IMR-90 (cell line): Measurements from ENCODE around the gene MCUR1. TPM values are rescaled to one million over a fixed set of nuclear protein-coding genes. Genes with fewer than 3 reads are reported as not detected.

ENCODE experiments used
- ATAC-seq: fragments of 200-7000 bp; cut with Tn5 transposase; 2 replicates; pipeline ENCODE4 v1.9.1; 2020; ENCODE audit warnings: low read depth, mild to moderate bottlenecking, moderate library complexity
- BruUV-seq: library from RNA; stranded (reverse); fragments of 400-500 nt; replicated peaks from 2 replicates; lab custom pipeline; 2021; lab: Mats Ljungman, UMichigan
- CTCF ChIA-PET: fragments of 300-600 bp; formaldehyde crosslinking; extraction: SDS; loops from one replicate; lab custom pipeline; 2021; ENCODE audit warnings: antibody characterized with exemption; lab: Yijun Ruan, JAX
- POLR2A ChIA-PET: fragments of 300-600 bp; sonication (Branson Sonifier 250); formaldehyde crosslinking; loops from one replicate; lab custom pipeline; 2022; ENCODE audit warnings: antibody characterized with exemption; ENCODE audit not compliant: unreplicated experiment; lab: Charles Lee
- DNase-seq: peaks from one replicate; pipeline ENCODE4 v3.0.0; 2013
- H2AFZ ChIP-seq: replicated peaks from 2 replicates; pipeline ENCODE3; 2013; ENCODE audit warnings: low read length, mild to moderate bottlenecking; ENCODE audit not compliant: poor library complexity
- H2AK5ac ChIP-seq: 2 replicates; pipeline ENCODE4 v1.6.1; 2013; ENCODE audit warnings: low read depth, low read length, inconsistent platforms
- H2AK9ac ChIP-seq: replicated peaks from 2 replicates; pipeline ENCODE3; 2013; ENCODE audit warnings: mild to moderate bottlenecking, low read depth, low read length, moderate library complexity; ENCODE audit not compliant: poor library complexity
- H2BK120ac ChIP-seq: 2 replicates; pipeline ENCODE4 v1.6.1; 2013; ENCODE audit warnings: low read depth, low read length, inconsistent platforms
- H2BK15ac ChIP-seq: 3 replicates; pipeline ENCODE4 v1.6.1; 2013; ENCODE audit warnings: low read depth, low read length, inconsistent platforms
- H2BK20ac ChIP-seq: 2 replicates; pipeline ENCODE4 v1.6.1; 2013; ENCODE audit warnings: low read depth, mild to moderate bottlenecking, inconsistent platforms, low read length, moderate library complexity
- H2BK5ac ChIP-seq: 2 replicates; pipeline ENCODE4 v1.6.1; 2013; ENCODE audit warnings: mild to moderate bottlenecking, low read depth, low read length, inconsistent platforms; ENCODE audit not compliant: poor library complexity, severe bottlenecking
- H3K14ac ChIP-seq: replicated peaks from 2 replicates; pipeline ENCODE4 v1.6.1; 2013; ENCODE audit warnings: low read depth, low read length, inconsistent platforms
- H3K18ac ChIP-seq: 2 replicates; pipeline ENCODE4 v1.6.1; 2013; ENCODE audit warnings: low read depth, low read length, control low read depth
- H3K23ac ChIP-seq: 2 replicates; pipeline ENCODE4 v1.6.1; 2013; ENCODE audit warnings: low read depth, low read length, inconsistent platforms
- H3K27ac ChIP-seq: 2 replicates; pipeline ENCODE4 v1.5.1; 2013; ENCODE audit warnings: mild to moderate bottlenecking, control low read depth, low read length; ENCODE audit not compliant: insufficient read depth
- H3K27me3 ChIP-seq: 2 replicates; pipeline ENCODE4 v1.6.1; 2013; ENCODE audit warnings: low read length; ENCODE audit not compliant: control insufficient read depth, insufficient read depth
- H3K36me3 ChIP-seq: 2 replicates; pipeline ENCODE4 v1.6.1; 2013; ENCODE audit warnings: low read length, mixed read lengths; ENCODE audit not compliant: control insufficient read depth, insufficient read depth
- H3K4ac ChIP-seq: 2 replicates; pipeline ENCODE4 v1.6.1; 2013; ENCODE audit warnings: low read depth, low read length, inconsistent platforms
- H3K4me1 ChIP-seq: 2 replicates; pipeline ENCODE4 v1.6.1; 2013; ENCODE audit warnings: low read length, mixed read lengths; ENCODE audit not compliant: control insufficient read depth, insufficient read depth
- H3K4me2 ChIP-seq: 2 replicates; pipeline ENCODE4 v1.6.1; 2013; ENCODE audit warnings: low read depth, mild to moderate bottlenecking, control low read depth, low read length, moderate library complexity
- H3K4me3 ChIP-seq: 2 replicates; pipeline ENCODE4 v1.5.1; 2013; ENCODE audit warnings: low read depth, mild to moderate bottlenecking, control low read depth, low read length, moderate library complexity; ENCODE audit not compliant: insufficient read depth
- H3K56ac ChIP-seq: 2 replicates; pipeline ENCODE4 v1.6.1; 2013; ENCODE audit warnings: low read length, inconsistent platforms; ENCODE audit not compliant: insufficient read depth; ENCODE audit errors: extremely low read depth
- H3K79me1 ChIP-seq, 2 experiments: 2 replicates each; pipeline ENCODE4 v1.6.1; 2013; ENCODE audit warnings: low read length in 2 of 2, inconsistent platforms in 1 of 2, low read depth in 1 of 2
- H3K9ac ChIP-seq: 2 replicates; pipeline ENCODE4 v1.6.1; 2013; ENCODE audit warnings: low read depth, low read length, control low read depth
- H3K9me1 ChIP-seq: 2 replicates; pipeline ENCODE4 v1.6.1; 2013; ENCODE audit warnings: low read length, inconsistent platforms; ENCODE audit not compliant: insufficient read depth
- H3K9me3 ChIP-seq: 2 replicates; pipeline ENCODE4 v1.6.1; 2013; ENCODE audit warnings: low read length; ENCODE audit not compliant: control insufficient read depth, insufficient read depth
- H4K20me1 ChIP-seq: 2 replicates; pipeline ENCODE4 v1.6.1; 2013; ENCODE audit warnings: low read length, inconsistent platforms; ENCODE audit not compliant: insufficient read depth
- H4K5ac ChIP-seq: 2 replicates; pipeline ENCODE4 v1.6.1; 2013; ENCODE audit warnings: mild to moderate bottlenecking, low read depth, low read length, control low read depth
- H4K8ac ChIP-seq, 2 experiments: 2 replicates each; pipeline ENCODE4 v1.6.1; 2013; ENCODE audit warnings: low read depth in 2 of 2, low read length in 2 of 2, control low read depth in 1 of 2, inconsistent platforms in 1 of 2
- H4K91ac ChIP-seq: 2 replicates; pipeline ENCODE4 v1.6.1; 2013; ENCODE audit warnings: low read depth, low read length, inconsistent platforms; ENCODE audit not compliant: insufficient read depth
- CTCF ChIP-seq: conservative IDR thresholded peaks from 2 replicates; pipeline ENCODE4 v1.5.1; 2012; ENCODE audit warnings: mild to moderate bottlenecking, low read depth, low read length, improper control_type of control experiment
- POLR2A ChIP-seq: IDR thresholded peaks from 2 replicates; pipeline ENCODE4 v1.6.1; 2012; ENCODE audit warnings: mild to moderate bottlenecking, low read depth, low read length
- RCOR1 ChIP-seq: IDR thresholded peaks from 2 replicates; pipeline ENCODE4 v1.6.1; 2012; ENCODE audit warnings: mild to moderate bottlenecking, low read length, improper control_type of control experiment; ENCODE audit not compliant: insufficient replicate concordance
- WGBS, 2 experiments: methylation state at CpG; one replicate each; pipeline versions ENCODE4 v1.1.5 to v1.1.7; 2013; ENCODE audit warnings: missing lambda C conversion rate in 2 of 2; ENCODE audit not compliant: insufficient read length in 1 of 2; ENCODE audit errors: extremely low coverage in 2 of 2; 5-methylcytosine and 5-hydroxymethylcytosine counted together
- dilution Hi-C: fragments of 300-500 bp; cut with HindIII; formaldehyde crosslinking; loops from one replicate; pipeline ENCODE4 v1.14.3; 2018; ENCODE audit warnings: low sequenced_read_pairs; ENCODE audit not compliant: unreplicated experiment
- in situ Hi-C: fragments of 300-500 bp; cut with MboI; formaldehyde crosslinking; loops from 3 replicates; pipeline ENCODE4 v1.14.3; 2019; ENCODE audit warnings: low sequenced_read_pairs, inconsistent platforms, mixed read lengths
- intact Hi-C: fragments of 100-400 bp; cut with micrococcal nuclease; formaldehyde crosslinking; loops from 2 replicates; pipeline ENCODE4 v1.10.0; 2022
- polyA plus RNA-seq, 3 experiments: library from polyadenylated mRNA; depleted of rRNA; stranded (reverse); fragments of >200 nt; gene quantifications; 2 replicates each; pipeline ENCODE4 v1.2.3, GENCODE V29; 2012; ENCODE audit warnings: low replicate concordance in 1 of 3
- total RNA-seq: library from RNA; depleted of rRNA; stranded (reverse); fragments of >200 nt; gene quantifications from 2 replicates; pipeline ENCODE4 v1.2.3, GENCODE V29; 2012

MCUR1 gene
- total and polyA plus RNA-seq, 2 of the 4 experiments (the other 2 are of a cell fraction), result 4.1 to 6.5 TPM

- H3K56ac ChIP-seq, result no peak overlapping the region
- 67% methylated on average over 1 of the region's 8 CpGs; no CpG with 5 or more reads in 1 of the 2 experiments for whole genome bisulfite sequencing, 2 experiments
- intact Hi-C loops, result no loop called here
- ChIA-PET CTCF (no interaction called here), POLR2A (no interaction called here)
- no peak overlapping the region for H3K4me3 ChIP-seq
- no peak overlapping the region for H3K9ac ChIP-seq
- peak overlapping the region; percentile 65 for H2AFZ ChIP-seq
- no peak overlapping the region for H4K5ac ChIP-seq
- dilution Hi-C loops, result no loop called here
- H2AK5ac ChIP-seq, result no peak overlapping the region
- no peak overlapping the region for H3K27ac ChIP-seq
- in situ Hi-C loops, result no loop called here
- no peak overlapping the region for H3K14ac ChIP-seq
- TF ChIP-seq RCOR1 (no peak), CTCF (no peak), POLR2A (no peak)
- no peak overlapping the region for H4K91ac ChIP-seq
- H3K27me3 ChIP-seq, result no peaks in the 10 kb centered on the region
- H3K23ac ChIP-seq, result no peak overlapping the region
- no peak overlapping the region for H2AK9ac ChIP-seq
- no peak overlapping the region for H3K4ac ChIP-seq
- H3K36me3 ChIP-seq, result no peaks in the 10 kb centered on the region
- H3K79me1 ChIP-seq, result no peaks in the 10 kb centered on the region
- peak overlapping the region; percentile 40; the same call in 1 of the 2 replicates for H2BK120ac ChIP-seq
- 0 out of 2 replicates have a peak, but pooled peaks cover 2% of the 10 kb centered on the region for H3K9me1 ChIP-seq
- peak overlapping the region in 1 of 2 experiments; percentile 21; a peak in 1 of 4 replicates for H4K8ac ChIP-seq
- no peaks in the 10 kb centered on the region for H4K20me1 ChIP-seq
- H3K9me3 ChIP-seq, result no peaks in the 10 kb centered on the region
- no peak overlapping the region for H3K4me2 ChIP-seq
- no TSS peak for BruUV-seq
- H2BK15ac ChIP-seq, result no peak overlapping the region
- H2BK20ac ChIP-seq, result no peak overlapping the region
- peak; percentile 44 for DNase-seq
- ATAC-seq, result no peak
- peaks cover 4% of the 10 kb centered on the region for H3K4me1 ChIP-seq
- H3K18ac ChIP-seq, result no peak overlapping the region
- H2BK5ac ChIP-seq, result no peak overlapping the region
Measured at GRCh38 chr6:13765570-13765969, 48.8 kb downstream of the MCUR1 start.
